Hematopoietic multipotent progenitor cell treated with erythropoietin and hydrocortisone succinate and interleukin-3 and kit ligand, for 17 days (in vitro differentiated cells): ENCODE data around the gene CDH1.
"Not testable (repeated sequence)": the region's sequence is repeated elsewhere in the genome, so short reads cannot be mapped to it uniquely, and the experiment has no call there.

Source experiments
- DNase-seq: peaks from one replicate; pipeline ENCODE4 v3.0.0-alpha.2; 2015; ENCODE audit warnings: low spot score

Gene CDH1

GRCh38 chr16:68737046-68737729, at the start of gene CDH1:
TSS of gene CDH1 (plus strand) at chr16:68737292. CDS start at chr16:68737416, 124 bp downstream.
- peak; percentile 75 for DNase-seq

GRCh38 chr16:68689921-68690320, 47.2 kb upstream of the CDH1 start:
- no peak for DNase-seq

GRCh38 chr16:68695575-68695974, 41.5 kb upstream of the CDH1 start:
- DNase-seq: no peak

- no peak for DNase-seq
These were observed 40.6 kb upstream of the CDH1 start for GRCh38 chr16:68696514-68696913.

GRCh38 chr16:68698091-68698490, 39.0 kb upstream of the CDH1 start:
- no peak for DNase-seq

GRCh38 chr16:68700120-68700519, 37.0 kb upstream of the CDH1 start:
- no peak for DNase-seq

- no peak for DNase-seq
These were observed 36.3 kb upstream of the CDH1 start for GRCh38 chr16:68700831-68701230.

- peak; percentile 89 for DNase-seq
These were observed 32.7 kb upstream of the CDH1 start for GRCh38 chr16:68704232-68704867.

- no peak for DNase-seq
These were observed 29.5 kb upstream of the CDH1 start for GRCh38 chr16:68707340-68708152.

- no peak for DNase-seq
These were observed 26.9 kb upstream of the CDH1 start for GRCh38 chr16:68710211-68710610.

- DNase-seq: no peak
These were observed 25.5 kb upstream of the CDH1 start for GRCh38 chr16:68711421-68712139.

GRCh38 chr16:68713361-68713760, 23.7 kb upstream of the CDH1 start:
- no peak for DNase-seq

- no peak for DNase-seq
These were observed 21.6 kb upstream of the CDH1 start for GRCh38 chr16:68715471-68715870.

- DNase-seq: not testable (repeated sequence)
These were observed 20.6 kb upstream of the CDH1 start for GRCh38 chr16:68716516-68716915.

GRCh38 chr16:68717684-68718083, 19.4 kb upstream of the CDH1 start:
- no peak for DNase-seq

- DNase-seq: no peak
These were observed 18.5 kb upstream of the CDH1 start for GRCh38 chr16:68718590-68718989.

- no peak for DNase-seq
These were observed 17.1 kb upstream of the CDH1 start for GRCh38 chr16:68719993-68720489.

- DNase-seq: no peak
These were observed 14.7 kb upstream of the CDH1 start for GRCh38 chr16:68722119-68723024.

- peak; percentile 67 for DNase-seq
These were observed 12.3 kb upstream of the CDH1 start for GRCh38 chr16:68724797-68725196.

GRCh38 chr16:68728523-68728922, 8.6 kb upstream of the CDH1 start:
- no peak for DNase-seq

- no peak for DNase-seq
These were observed 5.5 kb upstream of the CDH1 start for GRCh38 chr16:68731637-68732036.
